Hindlimb muscle (tissue), 1 donor: ENCODE data around the gene TNRC6B. TPM values are rescaled to one million over a fixed set of nuclear protein-coding genes. Genes with fewer than 3 reads are reported as not detected.
"Not testable (repeated sequence)": the region's sequence is repeated elsewhere in the genome, so short reads cannot be mapped to it uniquely, and the experiment has no call there.

ENCODE experiments used
- DNase-seq: peaks from one replicate; pipeline ENCODE4 v3.0.0-alpha.2; 2013
- polyA plus RNA-seq: library from polyadenylated mRNA; unstranded; fragments of 120-200 nt; gene quantifications from one replicate; pipeline ENCODE4 v1.2.1, GENCODE V29; 2013; ENCODE audit not compliant: insufficient read length

TNRC6B gene
- polyA plus RNA-seq, 1 donor = 13.1 TPM

GRCh38 chr22:40212121-40212520 lies 34.4 kb downstream of the TNRC6B start:
- peak; percentile 54 for DNase-seq

DNA sequence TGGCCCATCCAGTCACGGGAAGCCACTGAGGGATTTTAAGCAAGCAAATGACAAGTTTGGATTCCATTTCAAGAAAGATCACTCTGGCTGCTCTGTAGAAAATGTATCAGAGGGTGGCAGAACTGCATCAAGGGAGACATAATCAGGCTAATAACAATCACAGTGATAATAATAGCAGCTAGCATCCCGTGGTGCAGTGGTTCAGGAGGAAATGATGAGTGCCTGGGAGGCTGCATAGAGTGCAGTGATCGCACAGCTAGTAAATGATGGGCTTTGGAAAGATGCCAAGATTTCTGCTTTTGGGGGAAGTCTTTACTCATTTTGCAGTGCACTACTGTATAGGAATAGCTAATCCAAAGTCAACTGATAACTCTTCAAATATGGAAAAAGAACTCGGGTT lies 35.8 kb downstream of the TNRC6B start:
- DNase-seq = no peak

DNA sequence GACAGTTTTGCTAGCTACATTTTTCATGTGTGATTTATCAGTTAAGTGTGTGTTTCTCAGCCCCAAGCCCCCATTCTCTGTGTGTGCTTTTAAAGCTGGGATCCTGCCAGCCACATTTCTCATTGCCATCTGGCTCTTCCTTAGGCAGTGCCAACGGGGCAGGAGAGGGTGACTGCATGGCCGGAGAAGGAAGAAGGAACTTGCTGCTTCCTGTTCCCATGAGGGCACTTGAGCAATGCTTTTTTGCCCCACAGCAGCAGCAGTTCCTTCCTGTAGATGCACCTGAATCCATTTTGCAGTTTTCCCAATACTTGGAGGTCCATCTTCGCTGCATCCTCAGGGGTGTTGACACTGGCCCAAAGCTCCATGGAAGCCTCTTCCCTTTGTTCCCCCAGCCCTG lies 37.5 kb downstream of the TNRC6B start:
- no peak for DNase-seq

GRCh38 chr22:40216041-40216756 lies 38.5 kb downstream of the TNRC6B start:
- DNase-seq = no peak

DNA sequence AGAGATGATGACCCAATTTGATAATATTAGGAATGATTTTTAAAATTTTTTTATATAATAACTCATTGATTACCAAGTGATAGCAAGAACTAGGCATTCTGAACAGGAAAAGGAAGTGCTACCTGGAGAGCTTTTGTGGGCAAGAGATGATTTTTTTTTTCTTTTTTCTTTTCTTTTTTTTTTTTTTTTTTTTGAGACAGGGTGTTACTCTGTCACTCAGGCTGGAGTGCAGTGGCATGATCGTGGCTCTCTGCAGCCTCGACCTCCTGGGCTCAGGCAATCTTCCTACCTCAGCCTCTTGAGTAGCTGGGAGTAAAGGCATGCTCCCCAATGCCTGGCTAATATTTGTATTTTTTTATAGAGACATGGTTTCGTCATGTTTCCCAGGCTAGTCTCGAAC lies 40.4 kb downstream of the TNRC6B start:
- DNase-seq = no peak

DNA sequence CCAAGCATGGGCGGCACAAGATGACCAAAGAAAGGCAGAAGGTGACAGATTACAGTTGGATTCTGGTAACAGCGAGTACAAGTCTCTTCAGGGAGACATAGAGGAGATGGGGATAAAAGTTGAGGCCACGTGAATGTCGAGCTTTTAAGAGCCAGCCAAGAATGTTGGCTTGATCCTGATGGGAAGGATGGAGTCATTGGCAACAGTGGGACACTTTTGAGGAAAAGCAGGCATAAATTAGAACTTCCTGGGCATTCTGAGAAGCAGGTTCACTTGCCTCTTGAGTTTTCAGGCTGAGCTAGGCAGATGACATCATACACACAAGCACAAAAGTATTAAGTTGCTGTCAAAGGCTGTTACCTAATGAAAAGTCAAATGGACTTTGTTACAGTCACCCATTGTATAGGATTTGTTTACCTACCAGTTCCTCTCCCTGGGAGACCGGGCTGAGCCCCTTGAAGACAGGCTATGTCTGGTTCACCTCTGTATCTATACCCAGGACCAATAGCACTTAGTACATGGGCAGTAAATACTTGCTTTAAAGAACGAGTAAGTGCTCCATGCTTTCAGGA lies 41.1 kb downstream of the TNRC6B start:
- no peak for DNase-seq

GRCh38 chr22:40220316-40221054 lies 42.8 kb downstream of the TNRC6B start:
- DNase-seq = no peak

GRCh38 chr22:40221055-40221414 lies 43.3 kb downstream of the TNRC6B start:
- DNase-seq = no peak

DNA sequence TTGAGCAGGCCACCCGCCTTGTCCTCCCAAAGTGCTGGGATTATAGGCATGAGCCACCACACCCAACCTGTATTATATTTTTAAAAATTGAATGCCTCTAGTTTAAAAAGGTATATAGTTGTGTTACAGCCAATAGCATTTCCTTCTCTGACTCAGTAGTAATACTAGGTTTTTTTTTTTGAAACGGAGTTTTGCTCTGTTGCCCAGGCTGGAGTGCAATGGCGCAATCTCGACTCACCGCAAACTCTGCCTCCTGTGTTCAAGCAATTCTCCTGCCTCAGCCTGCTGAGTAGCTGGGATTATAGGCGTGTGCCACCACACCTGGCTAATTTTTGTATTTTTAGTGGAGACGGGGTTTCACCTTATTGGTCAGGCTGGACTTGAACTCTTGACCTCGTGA lies 45.3 kb downstream of the TNRC6B start:
- DNase-seq = not testable (repeated sequence)

GRCh38 chr22:40224702-40225101 lies 47.0 kb downstream of the TNRC6B start:
- DNase-seq = no peak

DNA sequence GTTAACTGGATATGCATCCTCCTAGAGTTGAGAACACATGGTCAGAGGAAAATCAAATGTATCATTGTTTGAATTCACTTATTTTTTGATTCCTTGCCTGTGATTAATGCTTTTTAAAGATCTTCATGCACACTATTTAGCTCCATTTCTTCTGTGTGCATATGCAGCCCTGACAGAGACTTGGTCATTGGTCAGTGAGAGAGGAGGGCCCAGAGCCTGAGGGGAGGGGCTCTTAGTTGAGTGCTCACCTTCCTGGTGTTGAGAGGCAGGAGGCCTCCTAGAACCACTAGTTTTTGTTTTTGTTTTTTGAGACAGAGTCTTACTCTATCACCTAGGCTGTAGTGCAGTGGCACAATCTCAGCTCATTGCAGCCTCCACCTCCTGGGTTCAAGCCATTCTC lies 48.9 kb downstream of the TNRC6B start:
- no peak for DNase-seq

GRCh38 chr22:40231618-40232313 lies 54.0 kb downstream of the TNRC6B start:
- no peak for DNase-seq

- DNase-seq = no peak
Observed at GRCh38 chr22:40232624-40233023, 54.9 kb downstream of the TNRC6B start.

- no peak for DNase-seq
Observed at GRCh38 chr22:40233886-40234285, 56.2 kb downstream of the TNRC6B start.

- DNase-seq = no peak
Observed at GRCh38 chr22:40234658-40235057, 56.9 kb downstream of the TNRC6B start.

- DNase-seq = no peak
Observed at GRCh38 chr22:40235308-40235707, 57.6 kb downstream of the TNRC6B start.

DNA sequence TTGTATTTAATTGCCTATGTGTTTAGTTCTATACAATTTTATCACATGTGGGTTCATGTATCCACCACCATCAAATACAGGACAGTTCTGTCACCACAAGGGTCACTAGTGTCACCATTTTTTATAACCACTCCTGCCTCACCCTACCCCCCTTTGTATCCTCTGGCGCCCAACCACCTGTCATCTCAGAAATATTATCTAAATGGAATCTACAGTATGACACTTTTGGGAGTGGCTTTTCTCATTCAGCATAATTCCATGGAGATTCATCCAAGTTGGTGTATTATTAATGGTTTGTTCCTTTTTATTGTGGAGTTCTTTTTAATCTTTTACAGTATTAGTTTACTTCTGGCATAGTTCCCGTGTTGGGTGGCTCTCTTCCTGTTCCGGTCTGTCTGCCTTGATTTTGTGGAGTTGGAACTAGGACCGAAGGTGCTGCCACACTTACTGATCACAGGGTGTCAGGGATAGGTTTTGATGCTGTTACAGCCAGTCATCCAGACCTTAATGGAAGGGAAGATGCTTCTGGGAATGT lies 58.5 kb downstream of the TNRC6B start:
- no peak for DNase-seq

DNA sequence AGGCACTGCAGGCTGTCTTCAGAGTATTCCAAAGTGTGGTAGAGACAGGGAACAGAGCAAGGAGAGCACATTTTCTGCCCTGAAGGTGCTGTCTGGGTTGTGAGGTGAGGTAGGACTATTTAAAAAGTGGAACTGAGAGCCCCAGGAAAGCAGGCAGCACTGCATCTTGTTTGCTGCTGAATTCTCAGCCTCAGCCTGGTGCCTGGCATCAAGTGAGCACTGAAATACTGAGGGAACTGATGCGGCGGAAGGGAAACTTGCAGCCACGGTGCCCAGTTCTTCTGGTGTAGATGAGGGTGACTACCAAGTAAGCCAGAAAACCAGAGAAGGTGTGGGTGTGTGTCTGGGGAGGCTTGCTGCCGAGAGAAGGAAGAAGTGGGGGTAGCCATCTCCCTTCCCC lies 59.5 kb downstream of the TNRC6B start:
- DNase-seq = no peak

DNA sequence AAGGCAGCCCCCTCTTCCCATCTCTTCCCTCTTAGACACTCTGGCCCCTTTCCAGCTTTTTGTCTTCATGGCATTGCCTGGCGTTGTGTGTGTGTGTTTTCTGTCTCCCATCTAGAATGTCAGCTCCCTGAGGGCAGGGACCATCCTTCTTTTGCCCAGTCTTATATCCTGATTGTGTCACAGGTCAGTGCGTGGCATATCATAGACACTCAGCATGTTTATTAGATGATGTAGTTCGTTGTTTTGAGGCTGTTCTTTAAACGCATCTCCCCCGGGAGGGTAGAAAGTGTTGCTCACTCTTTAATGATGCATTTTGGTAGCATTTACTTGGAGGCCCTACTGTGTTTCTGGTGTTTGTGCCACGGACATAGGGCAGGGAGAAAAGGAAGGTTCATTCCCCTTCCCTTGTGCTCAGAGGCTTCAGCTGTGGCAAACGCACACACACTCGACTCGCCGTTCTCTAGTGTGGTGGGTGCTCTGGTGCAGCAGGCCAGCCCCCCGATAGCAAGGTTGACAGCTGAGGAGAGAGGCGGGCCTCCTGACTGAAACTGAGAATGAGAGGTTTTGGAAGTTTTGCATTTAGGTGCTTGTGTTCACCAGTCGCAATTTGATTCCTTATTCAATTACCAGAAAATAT lies 60.2 kb downstream of the TNRC6B start:
- no peak for DNase-seq

- DNase-seq = no peak
Observed at GRCh38 chr22:40238425-40239344, 61.0 kb downstream of the TNRC6B start.

- DNase-seq = no peak
Observed at GRCh38 chr22:40239345-40239683, 61.6 kb downstream of the TNRC6B start.

GRCh38 chr22:40240160-40240559 lies 62.4 kb downstream of the TNRC6B start:
- no peak for DNase-seq
